ENCODE data around the gene TMEM161A. TPM values are rescaled to one million over a fixed set of nuclear protein-coding genes. Genes with fewer than 3 reads are reported as not detected.

TMEM161A gene
- total RNA-seq, 2 donors from 2014 or later = 16.8 to 22.2 TPM

DNA sequence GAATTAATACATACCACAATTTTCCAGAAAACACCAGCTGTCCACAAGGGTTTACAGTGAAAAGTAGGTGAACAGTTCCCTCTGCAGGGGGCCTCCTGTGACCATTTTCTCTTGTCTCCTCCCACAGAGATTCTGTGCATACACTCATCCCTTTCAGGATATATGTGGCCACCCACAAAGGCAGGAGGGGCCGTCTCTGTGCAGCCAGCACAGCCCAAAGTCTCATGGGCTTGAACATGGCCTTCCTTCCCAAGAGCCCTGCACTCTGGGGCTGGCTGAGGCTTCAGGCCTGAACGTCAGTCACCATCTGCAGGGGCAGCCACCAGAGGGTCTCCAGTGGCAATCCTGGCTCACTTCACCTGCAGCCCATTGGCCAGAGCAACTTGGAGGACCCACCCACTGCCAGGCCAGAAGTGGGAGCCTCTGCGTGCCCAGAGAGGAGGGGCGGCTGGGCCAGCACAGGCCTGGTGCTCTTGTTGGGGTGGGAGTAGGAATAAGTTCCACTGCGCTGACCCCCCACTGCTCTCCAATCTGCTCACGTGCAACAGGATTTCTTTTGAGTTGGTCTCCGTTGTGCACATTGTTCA is 25.1 kb downstream of the TMEM161A start:
- H3K36me3 ChIP-seq = no peaks in the 10 kb centered on the region
- peaks cover 0 to 10% of the 10 kb centered on the region in 2 donors for H3K4me1 ChIP-seq
- H3K4me3 ChIP-seq = no peak overlapping the region
- TF ChIP-seq, protein P1, sequence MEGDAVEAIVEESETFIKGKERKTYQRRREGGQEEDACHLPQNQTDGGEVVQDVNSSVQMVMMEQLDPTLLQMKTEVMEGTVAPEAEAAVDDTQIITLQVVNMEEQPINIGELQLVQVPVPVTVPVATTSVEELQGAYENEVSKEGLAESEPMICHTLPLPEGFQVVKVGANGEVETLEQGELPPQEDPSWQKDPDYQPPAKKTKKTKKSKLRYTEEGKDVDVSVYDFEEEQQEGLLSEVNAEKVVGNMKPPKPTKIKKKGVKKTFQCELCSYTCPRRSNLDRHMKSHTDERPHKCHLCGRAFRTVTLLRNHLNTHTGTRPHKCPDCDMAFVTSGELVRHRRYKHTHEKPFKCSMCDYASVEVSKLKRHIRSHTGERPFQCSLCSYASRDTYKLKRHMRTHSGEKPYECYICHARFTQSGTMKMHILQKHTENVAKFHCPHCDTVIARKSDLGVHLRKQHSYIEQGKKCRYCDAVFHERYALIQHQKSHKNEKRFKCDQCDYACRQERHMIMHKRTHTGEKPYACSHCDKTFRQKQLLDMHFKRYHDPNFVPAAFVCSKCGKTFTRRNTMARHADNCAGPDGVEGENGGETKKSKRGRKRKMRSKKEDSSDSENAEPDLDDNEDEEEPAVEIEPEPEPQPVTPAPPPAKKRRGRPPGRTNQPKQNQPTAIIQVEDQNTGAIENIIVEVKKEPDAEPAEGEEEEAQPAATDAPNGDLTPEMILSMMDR (IDR thresholded peaks at IDR 0.05) = no peak
- no peaks in the 10 kb centered on the region for H3K27me3 ChIP-seq
- no peaks in the 10 kb centered on the region for H3K9me3 ChIP-seq
- H3K27ac ChIP-seq = no peak overlapping the region
- DNase-seq (ENCODE audit: low spot score) = no peak

DNA sequence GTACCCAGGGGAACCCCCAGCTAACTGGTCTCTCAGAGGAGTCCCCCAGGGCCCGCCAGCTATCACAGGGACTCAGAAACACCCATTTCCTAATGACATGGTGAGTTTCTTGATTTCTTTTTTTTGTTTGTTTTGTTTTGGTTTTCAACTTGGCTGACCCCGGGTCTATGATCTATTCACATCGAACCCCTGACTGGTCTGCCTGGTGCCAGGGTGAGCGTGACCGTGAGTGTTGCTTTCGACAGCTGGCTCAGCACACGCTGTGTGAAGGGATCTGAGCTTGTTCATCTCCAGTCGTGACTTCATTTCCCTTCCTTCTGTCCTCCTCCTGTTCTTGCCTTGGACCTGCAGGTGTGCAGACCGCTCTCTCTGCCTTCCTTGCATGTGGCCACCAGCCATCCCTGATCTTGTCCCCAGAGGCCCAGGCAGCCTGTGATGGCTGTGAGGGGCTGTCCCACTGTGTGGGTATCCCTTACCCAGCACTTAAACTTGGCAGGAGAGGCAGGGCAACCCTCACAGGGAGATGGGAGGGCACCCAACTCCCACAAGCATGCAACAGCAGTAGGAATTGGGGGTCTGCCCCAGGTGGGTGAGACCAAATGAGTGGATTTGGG is 26.2 kb downstream of the TMEM161A start:
- DNase-seq (ENCODE audit: low spot score) = no peak
- Histone ChIP-seq H3K27ac (no peak overlapping the region), H3K27me3 (no peaks in the 10 kb centered on the region), H3K4me3 (no peak overlapping the region), H3K4me1 (peaks cover 0 to 10% of the 10 kb centered on the region in 2 donors), H3K36me3 (no peaks in the 10 kb centered on the region), H3K9me3 (no peaks in the 10 kb centered on the region)
- TF ChIP-seq, protein P1 (IDR thresholded peaks at IDR 0.05) = no peak

DNA sequence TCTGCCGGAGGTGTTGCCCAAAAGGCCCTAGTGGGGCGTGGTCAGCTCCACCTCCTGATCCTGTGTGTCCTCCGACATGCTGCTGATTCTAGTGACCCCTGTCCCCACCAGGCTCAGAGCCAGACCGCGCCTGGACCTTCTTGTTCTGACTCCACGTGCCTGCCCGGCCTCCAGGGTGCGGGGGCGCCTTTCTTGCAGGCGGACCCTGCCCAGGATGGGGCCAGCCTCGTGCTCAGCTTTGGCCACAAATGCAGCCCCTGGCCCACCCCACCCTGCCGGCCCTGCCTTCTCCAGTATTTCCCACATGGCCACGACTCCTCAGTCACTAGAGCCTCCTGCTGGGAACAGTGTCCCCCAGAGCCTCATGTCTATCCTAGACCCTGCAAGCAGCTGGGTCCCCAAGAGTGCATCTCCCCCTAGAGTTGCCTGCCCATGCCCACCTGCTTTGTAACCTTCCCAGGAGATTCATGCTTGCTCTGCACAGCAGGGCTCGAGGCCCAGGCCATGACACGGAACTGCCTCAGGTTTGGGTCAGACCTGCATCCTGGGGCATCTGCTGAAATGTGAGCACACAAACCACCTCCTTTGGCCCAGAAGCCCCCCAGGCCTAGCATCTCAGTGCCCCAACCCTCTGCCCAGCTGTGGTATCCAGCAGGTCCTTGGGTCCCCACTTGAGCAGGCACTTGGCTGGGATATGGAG is 27.0 kb downstream of the TMEM161A start:
- TF ChIP-seq, protein P1 (IDR thresholded peaks at IDR 0.05) = no peak
- no peak overlapping the region for H3K4me3 ChIP-seq
- peaks cover 0 to 10% of the 10 kb centered on the region in 2 donors for H3K4me1 ChIP-seq
- H3K36me3 ChIP-seq = no peaks in the 10 kb centered on the region
- H3K27me3 ChIP-seq = no peaks in the 10 kb centered on the region
- H3K27ac ChIP-seq = no peak overlapping the region
- no peak for DNase-seq (ENCODE audit: low spot score)
- H3K9me3 ChIP-seq = no peaks in the 10 kb centered on the region

DNA sequence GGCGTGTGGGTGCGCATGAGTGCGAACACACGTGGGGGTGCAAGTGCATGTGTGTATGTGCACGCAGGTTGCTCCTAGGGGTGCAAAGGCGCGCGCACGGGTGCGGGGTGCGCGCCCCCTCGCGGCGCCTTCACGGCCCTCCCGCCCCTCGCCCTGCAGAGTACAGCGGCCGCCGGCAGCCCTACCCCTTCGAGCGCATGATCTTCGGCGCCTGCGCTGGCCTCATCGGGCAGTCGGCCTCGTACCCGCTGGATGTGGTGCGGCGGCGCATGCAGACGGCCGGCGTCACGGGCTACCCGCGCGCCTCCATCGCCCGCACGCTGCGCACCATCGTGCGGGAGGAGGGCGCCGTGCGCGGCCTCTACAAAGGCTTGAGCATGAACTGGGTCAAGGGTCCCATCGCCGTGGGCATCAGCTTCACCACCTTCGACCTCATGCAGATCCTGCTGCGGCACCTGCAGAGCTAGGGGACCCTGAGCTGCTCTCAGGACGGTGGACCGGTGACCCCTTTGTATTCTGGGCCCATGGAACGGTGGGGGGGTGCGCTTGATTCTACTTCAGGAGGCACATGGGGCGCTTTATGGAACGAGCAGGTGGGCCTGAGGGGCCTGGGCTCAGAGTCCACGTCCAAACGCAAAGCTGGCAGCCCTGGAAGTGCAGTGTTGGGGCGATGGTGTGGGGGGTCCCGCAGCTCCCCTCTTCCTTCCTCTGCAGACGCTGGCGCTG is 27.7 kb downstream of the TMEM161A start:
- H3K9me3 ChIP-seq = no peaks in the 10 kb centered on the region
- H3K4me3 ChIP-seq = no peak overlapping the region
- no peaks in the 10 kb centered on the region for H3K36me3 ChIP-seq
- no peaks in the 10 kb centered on the region for H3K27me3 ChIP-seq
- no peak overlapping the region for H3K27ac ChIP-seq
- TF ChIP-seq, protein P1 (IDR thresholded peaks at IDR 0.05) = peak in 1 of 2 donors; percentile 59
- no peak for DNase-seq (ENCODE audit: low spot score)
- H3K4me1 ChIP-seq = peaks cover 0 to 10% of the 10 kb centered on the region in 2 donors

DNA sequence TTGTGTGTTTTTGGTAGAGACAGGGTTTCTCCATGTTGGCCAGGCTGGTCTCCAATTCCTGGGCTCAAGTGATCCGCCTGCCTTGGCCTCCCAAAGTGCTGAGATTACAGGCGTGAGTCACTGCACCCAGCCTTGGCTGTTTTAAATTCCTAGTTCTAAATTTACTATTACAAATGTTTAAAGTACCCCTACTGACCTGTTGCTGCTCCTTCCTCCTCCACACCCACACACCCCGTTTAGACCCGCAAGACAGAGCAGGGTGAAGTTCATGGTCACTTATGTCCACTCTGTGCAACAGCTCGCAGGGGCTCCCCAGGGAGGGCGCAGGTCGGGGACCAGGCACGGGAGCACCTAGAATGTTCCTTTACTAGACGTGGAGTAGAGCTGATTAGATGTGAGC is 28.7 kb downstream of the TMEM161A start:
- Histone ChIP-seq H3K9me3 (no peaks in the 10 kb centered on the region), H3K4me3 (no peak overlapping the region), H3K27ac (no peak overlapping the region), H3K4me1 (peaks cover 0 to 10% of the 10 kb centered on the region in 2 donors), H3K36me3 (no peaks in the 10 kb centered on the region), H3K27me3 (no peaks in the 10 kb centered on the region)
- TF ChIP-seq, protein P1 (IDR thresholded peaks at IDR 0.05) = no peak
- DNase-seq (ENCODE audit: low spot score) = no peak

Measured in right atrium auricular region (tissue), 2 donors.